GM21723 (cell line): Measurements from ENCODE around the gene PLTP.
"Not testable (repeated sequence)": the region's sequence is repeated elsewhere in the genome, so short reads cannot be mapped to it uniquely, and the experiment has no call there.

ENCODE experiments used
- ATAC-seq: cut with Tn5 transposase; IDR thresholded peaks from one replicate; pipeline ENCODE4 v1.9.1; 2021; ENCODE audit warnings: mild to moderate bottlenecking, moderate library complexity; ENCODE audit not compliant: unreplicated experiment

The PLTP gene

DNA sequence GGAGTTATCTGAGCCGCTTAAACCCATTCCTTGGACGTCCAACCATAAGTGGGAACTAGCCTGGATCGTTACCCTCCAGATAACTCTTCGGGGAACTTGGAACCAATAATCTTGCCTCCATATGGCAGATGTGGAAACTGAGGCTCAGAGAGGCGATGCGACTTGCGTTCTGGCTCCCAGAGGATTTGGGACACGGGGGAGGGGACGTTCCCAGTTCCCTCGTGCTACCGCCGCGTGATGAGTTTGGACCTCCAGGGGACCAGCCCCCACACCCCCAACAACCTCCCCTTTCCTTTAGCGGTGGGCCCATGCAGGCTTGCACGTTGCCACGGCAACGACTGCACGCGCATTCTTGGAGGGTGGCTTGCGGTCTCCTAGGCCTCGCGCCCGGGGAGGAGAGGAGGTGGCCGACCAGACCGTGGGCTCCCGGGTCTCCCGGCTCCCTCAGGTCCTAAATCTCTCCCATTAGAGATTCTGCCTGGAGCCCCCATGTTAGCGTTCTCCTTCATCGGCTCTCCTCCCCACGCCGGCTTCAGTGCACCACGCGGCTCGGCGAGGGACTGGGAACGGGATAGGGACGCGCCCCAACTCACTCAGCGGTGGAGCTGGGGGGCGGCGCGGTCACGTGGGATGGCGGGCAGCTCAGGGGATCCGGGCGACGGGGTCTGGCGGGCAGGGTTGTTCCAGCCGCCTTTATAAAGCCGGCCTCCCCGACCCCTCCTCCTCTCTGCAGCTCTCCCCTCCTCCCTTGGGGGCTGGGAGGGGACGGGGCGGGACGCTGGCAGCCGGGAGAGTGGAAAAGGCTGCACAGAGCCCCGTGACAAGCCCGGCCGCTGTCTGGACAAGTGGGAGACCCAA is at the start of gene PLTP:
Gene PLTP (minus strand): TSS at position 670 of the 858 bp plus-strand sequence. CDS start 703 bp downstream, outside the sequence.
- ATAC-seq, result no peak

DNA sequence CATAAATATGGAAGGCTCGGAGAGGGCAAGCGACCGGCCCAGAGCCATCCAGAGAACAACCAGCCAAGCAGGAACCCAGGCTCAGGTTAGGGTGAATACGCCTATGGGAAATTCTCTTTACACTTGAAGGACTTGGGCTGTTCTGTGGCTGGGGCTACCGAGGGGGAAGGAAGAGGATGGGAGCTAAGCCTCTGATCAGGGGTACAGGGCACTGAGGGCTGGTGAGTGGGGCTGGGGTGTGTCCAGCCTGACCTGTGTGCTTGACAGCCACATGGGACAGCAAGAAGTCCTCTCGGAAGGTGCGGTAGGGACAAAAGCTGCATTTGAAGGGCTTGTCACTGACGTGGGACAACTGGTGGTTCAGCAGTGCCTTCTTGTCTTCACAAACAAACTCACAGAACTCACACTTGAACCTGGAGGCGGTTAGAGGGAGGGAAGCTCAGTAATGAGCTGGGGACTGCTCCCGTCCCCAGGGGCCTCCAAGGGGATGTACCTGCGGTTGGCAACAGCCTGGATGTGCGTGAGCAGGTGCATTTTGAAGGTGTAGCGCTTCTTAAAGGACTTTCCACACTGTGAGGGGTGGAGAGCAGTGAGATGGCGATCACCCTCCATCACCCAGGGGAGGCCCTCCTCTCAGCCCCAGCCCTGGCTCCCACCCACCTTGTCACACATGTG is 48.1 kb upstream of the PLTP start:
- ATAC-seq, result no peak

- ATAC-seq, result no peak
Observed at GRCh38 chr20:45959126-45959525, 47.2 kb upstream of the PLTP start.

DNA sequence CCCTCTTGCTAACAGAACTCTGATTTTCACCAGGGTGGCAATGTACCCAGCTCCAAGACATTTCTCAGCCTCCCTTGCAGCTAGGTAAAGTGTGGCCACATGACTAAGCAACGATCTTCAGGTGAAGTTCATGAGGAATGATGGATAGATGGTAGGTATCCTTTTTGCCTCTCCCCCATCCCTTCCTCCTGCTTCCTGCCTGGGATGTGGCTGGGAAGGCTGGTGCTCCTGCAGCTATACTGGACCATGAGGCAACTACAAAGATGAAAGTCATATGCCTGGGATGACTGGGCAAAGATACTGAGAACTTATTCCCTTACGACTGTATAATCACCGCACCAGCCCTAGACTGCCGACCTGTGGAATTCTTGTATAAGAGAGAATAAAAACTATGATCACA is 46.6 kb upstream of the PLTP start:
- no peak for ATAC-seq

- no peak for ATAC-seq
Observed at GRCh38 chr20:45957021-45957941, 45.3 kb upstream of the PLTP start.

DNA sequence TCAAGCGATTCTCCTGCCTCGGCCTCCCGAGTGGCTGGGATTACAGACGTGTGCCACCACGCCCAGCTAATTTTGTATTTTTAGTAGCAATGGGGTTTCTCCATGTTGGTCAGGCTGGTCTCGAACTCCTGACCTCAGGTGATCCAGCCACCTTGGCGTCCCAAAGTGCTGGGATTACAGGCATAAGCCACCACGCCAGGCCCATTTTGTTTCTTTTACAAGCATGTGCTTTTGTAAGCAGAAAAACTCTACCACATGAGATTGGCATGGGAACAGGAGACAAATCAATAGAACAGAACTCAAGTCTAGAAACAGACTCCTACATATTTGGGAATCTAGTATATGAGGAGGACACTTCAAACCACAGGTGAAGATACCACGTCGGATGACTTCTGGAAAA is 44.4 kb upstream of the PLTP start:
- not testable (repeated sequence) for ATAC-seq

DNA sequence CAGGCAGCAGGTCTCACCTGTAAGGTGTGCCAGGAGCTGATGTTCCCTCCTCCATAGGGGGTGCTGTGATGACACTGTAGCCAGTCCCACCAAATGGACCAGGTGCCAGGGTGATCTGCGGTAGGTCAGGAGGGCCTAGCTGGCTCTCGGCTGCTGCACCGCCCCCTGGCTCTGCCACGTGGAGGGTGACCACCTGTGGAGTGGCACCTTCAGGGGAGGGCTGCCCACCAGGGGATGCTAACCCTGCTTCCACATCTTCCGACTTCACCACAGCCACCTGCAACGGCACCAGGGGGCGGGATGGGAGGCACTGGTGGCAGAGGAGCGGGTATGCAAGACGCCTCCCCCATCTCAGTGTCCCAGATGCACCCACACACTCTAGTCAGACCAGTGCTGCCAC is 41.7 kb upstream of the PLTP start:
- ATAC-seq, result no peak

GRCh38 chr20:45952861-45953260 is 40.9 kb upstream of the PLTP start:
- ATAC-seq, result no peak

GRCh38 chr20:45951925-45952834 is 40.2 kb upstream of the PLTP start:
- no peak for ATAC-seq

DNA sequence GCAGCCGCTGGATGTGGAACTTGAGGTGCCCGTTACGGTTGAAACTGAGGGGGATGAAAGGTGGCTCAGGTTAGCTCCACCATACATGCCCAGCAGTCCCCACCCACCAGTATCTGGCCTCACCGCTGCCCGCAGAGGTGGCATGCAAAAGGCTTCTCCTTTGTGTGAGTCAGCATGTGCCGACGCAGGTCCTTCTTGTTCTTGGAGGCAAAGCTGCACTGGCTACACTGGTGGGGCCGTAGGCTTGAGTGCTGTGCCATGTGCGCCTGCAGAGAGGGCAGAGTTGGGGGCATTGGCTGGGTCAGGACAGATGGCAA is 38.3 kb upstream of the PLTP start:
- ATAC-seq, result no peak

GRCh38 chr20:45949542-45950329 is 37.8 kb upstream of the PLTP start:
- no peak for ATAC-seq

- ATAC-seq, result no peak
Observed at GRCh38 chr20:45948742-45949541, 37.0 kb upstream of the PLTP start.

- ATAC-seq, result no peak
Observed at GRCh38 chr20:45948261-45948733, 36.3 kb upstream of the PLTP start.

DNA sequence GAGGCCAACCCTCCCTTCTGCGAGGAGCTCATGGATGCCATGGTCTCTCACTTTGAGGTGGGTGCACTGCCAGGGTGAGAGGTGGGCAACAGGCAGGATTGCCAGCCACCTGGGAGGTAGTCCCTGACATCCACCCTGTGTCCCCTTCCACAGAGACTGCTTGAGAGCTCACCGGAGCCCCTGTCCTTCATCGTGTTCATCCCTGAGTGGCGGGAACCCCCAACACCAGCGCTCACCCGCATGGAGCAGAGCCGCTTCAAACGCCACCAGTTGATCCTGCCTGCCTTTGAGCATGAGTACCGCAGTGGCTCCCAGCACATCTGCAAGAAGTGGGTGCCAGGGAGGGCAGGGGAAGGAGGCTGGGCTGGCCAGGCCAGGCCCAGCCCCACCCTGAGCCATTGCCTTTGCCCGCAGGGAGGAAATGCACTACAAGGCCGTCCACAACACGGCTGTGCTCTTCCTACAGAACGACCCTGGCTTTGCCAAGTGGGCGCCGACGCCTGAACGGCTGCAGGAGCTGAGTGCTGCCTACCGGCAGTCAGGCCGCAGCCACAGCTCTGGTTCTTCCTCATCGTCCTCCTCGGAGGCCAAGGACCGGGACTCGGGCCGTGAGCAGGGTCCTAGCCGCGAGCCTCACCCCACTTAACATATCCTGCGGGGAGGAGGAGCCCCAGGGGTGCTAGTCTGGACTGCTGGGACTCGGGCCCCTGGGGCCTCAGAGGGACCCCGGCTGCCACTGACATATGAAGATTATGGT is 35.3 kb upstream of the PLTP start:
- ATAC-seq, result no peak

- ATAC-seq, result no peak
Observed at GRCh38 chr20:45946149-45946970, 34.4 kb upstream of the PLTP start.

DNA sequence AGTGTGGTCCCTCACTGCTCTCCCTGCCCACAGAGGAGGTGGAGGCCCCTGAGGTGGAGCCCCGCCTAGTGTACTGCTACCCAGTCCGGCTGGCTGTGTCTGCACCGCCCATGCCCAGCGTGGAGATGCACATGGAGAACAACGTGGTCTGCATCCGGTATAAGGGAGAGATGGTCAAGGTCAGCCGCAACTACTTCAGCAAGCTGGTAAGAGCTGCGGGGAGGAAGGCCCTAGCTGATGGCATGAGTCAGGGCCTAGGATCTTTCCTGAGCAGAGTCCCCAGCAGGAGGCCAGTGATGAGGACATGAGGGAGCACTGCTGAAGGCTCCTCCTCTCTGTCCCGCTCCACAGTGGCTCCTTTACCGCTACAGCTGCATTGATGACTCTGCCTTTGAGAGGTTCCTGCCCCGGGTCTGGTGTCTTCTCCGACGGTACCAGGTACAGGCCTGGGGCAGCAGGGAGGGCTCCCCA is 33.8 kb upstream of the PLTP start:
- ATAC-seq, result no peak
